ENCODE results near the gene RABAC1.

GRCh38 chr19:41995959-41996797 is 37.1 kb upstream of the RABAC1 start:
- no peak for TF ChIP-seq CTCF (IDR thresholded peaks at IDR 0.05)
- no peak for TF ChIP-seq POLR2AphosphoS5 (IDR thresholded peaks at IDR 0.05; ENCODE audit: low read depth, low read length)
